ENCODE data around the gene CXCL8.

GRCh38 chr4:73762409-73762808 lies 22.0 kb downstream of the CXCL8 start:
- TF ChIP-seq, protein P1, sequence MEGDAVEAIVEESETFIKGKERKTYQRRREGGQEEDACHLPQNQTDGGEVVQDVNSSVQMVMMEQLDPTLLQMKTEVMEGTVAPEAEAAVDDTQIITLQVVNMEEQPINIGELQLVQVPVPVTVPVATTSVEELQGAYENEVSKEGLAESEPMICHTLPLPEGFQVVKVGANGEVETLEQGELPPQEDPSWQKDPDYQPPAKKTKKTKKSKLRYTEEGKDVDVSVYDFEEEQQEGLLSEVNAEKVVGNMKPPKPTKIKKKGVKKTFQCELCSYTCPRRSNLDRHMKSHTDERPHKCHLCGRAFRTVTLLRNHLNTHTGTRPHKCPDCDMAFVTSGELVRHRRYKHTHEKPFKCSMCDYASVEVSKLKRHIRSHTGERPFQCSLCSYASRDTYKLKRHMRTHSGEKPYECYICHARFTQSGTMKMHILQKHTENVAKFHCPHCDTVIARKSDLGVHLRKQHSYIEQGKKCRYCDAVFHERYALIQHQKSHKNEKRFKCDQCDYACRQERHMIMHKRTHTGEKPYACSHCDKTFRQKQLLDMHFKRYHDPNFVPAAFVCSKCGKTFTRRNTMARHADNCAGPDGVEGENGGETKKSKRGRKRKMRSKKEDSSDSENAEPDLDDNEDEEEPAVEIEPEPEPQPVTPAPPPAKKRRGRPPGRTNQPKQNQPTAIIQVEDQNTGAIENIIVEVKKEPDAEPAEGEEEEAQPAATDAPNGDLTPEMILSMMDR (IDR thresholded peaks at IDR 0.05), result no peak
- no peak for TF ChIP-seq POLR2A (IDR thresholded peaks at IDR 0.05)

Data from gastroesophageal sphincter (tissue), 3 donors.